Measurements from ENCODE around the gene LSAMP. TPM values are rescaled to one million over a fixed set of nuclear protein-coding genes. Genes with fewer than 3 reads are reported as not detected.

The LSAMP gene
- total and polyA plus RNA-seq, 9 of the 15 experiments (the other 6 are each of a cell fraction or from before 2014, with no cell fraction given) = 0.09 to 0.11 TPM; not detected in 7

DNA sequence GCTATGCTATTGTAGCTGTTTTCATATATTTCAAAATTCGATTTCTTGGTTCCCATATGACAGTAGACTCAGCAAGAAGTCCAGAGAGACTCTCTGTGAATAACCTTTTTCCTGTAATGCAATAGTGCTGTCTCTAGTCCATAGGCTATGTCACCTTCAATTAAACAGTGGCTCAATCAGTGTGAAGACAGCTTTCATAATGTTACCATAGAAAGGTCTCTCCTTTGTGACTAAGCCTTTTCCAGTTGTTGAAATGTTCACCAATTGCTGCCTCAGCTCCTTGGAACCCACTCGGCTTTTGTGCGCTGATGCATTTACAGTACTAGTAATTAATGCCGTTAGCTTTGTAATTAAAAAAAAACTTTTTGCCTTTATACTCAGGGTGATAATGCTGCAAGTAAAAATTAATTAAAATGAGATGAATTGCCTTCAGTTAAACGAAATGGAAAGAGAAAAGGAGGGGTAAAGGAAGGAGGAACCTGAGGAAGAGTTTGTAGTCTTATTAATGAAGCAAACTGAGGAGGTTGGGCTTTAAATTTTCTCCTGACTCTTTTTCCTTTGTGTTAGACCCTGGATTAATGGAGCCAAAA is 214.8 kb downstream of the LSAMP start:
- POLR2A ChIA-PET = no interaction called here
- FAIRE-seq (no peak), ATAC-seq (no peak), DNase-seq (ENCODE audit: extremely low read depth in 1 of 4, low spot score in 3 of 4) (no peak)
- no peak overlapping the region for H3K4me2 ChIP-seq (ENCODE audit: insufficient read depth, low read length)
- H3K4me3 ChIP-seq = no peak overlapping the region
- 31% methylated on average over 5 of the region's 5 CpGs for WGBS (ENCODE audit: insufficient coverage, low coverage, missing lambda C conversion rate)
- CTCF ChIA-PET (ENCODE audit: low intra/inter-chr PET ratio) = no interaction called here
- H3K9ac ChIP-seq (ENCODE audit: insufficient read depth in 1 of 2, low read depth in 2 of 2, low read length in 2 of 2) = no peak overlapping the region
- intact Hi-C loops (cut with micrococcal nuclease) (no loop called here), in situ Hi-C loops (cut with MboI) (no loop called here)
- no peaks in the 10 kb centered on the region for H3K36me3 ChIP-seq (ENCODE audit: control insufficient read depth, insufficient read depth, low read length)
- H2AFZ ChIP-seq (ENCODE audit: low read depth, low read length) = no peak overlapping the region
- no peaks in the 10 kb centered on the region for H3K4me1 ChIP-seq (replicated peaks in 1 of 2; ENCODE audit: control insufficient read depth in 2 of 2, insufficient read depth in 2 of 2, low read length in 2 of 2)
- H3K79me2 ChIP-seq (ENCODE audit: control insufficient read depth, insufficient read depth, low read length) = no peaks in the 10 kb centered on the region
- H3K9me1 ChIP-seq (ENCODE audit: control insufficient read depth, insufficient read depth, low read length) = no peaks in the 10 kb centered on the region
- H3K27me3 ChIP-seq (ENCODE audit: control insufficient read depth in 2 of 2, insufficient read depth in 2 of 2, low read length in 2 of 2) = no peaks in the 10 kb centered on the region
- no peaks in the 10 kb centered on the region for H3K9me3 ChIP-seq (replicated peaks; ENCODE audit: control insufficient read depth, insufficient read depth, low read depth, low read length)
- H4K20me1 ChIP-seq (replicated peaks; ENCODE audit: control insufficient read depth, insufficient read depth, low read length) = no peaks in the 10 kb centered on the region
- TF ChIP-seq MECOM (CRISPR knock-in tag; IDR thresholded peaks at IDR 0.05) (no peak), XRCC5 (IDR thresholded peaks at IDR 0.05; ENCODE audit: low read depth, low read length) (no peak), TRIM24 (IDR thresholded peaks at IDR 0.05) (no peak), JUND (IDR thresholded peaks at IDR 0.05; ENCODE audit: borderline replicate concordance, low read depth, low read length) (no peak), JUND (tag; IDR thresholded peaks at IDR 0.05; ENCODE audit: borderline replicate concordance, low read depth, low read length) (no peak), E2F1 (CRISPR knock-in tag; IDR thresholded peaks at IDR 0.05) (no peak)
- BruUV-seq (replicated peaks) = no TSS peak
- no peak overlapping the region for H3K27ac ChIP-seq (ENCODE audit: extremely low read depth, low read depth, low read length)
